ENCODE results near the gene CNOT2.
"Not testable (repeated sequence)": the region's sequence is repeated elsewhere in the genome, so short reads cannot be mapped to it uniquely, and the experiment has no call there.

The CNOT2 gene

DNA sequence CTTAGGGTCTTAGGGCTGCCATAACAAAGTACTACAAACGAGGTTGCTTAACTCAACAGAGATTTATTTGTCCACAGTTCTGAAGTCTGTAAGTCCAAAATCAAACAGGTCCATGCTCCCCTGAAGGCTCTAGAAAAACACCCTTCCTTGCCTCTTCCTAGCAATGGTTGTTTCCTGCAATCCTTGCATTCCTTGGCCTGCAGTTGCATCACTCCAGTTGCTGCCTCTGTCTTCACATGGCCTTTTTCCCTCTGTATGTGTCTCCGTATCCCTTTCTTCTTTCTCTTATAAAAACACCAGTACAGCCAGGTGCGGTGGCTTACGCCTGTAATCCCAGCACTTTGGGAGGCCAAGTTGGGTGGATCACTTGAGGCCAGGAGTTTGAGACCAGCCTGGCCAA is 140.3 kb downstream of the CNOT2 start:
- in situ Hi-C loops (cut with MboI; ENCODE audit: low pct_unique_long_range_greater_than_20kb, low sequenced_read_pairs, unreplicated experiment), result no loop called here
- TF ChIP-seq, protein P1, sequence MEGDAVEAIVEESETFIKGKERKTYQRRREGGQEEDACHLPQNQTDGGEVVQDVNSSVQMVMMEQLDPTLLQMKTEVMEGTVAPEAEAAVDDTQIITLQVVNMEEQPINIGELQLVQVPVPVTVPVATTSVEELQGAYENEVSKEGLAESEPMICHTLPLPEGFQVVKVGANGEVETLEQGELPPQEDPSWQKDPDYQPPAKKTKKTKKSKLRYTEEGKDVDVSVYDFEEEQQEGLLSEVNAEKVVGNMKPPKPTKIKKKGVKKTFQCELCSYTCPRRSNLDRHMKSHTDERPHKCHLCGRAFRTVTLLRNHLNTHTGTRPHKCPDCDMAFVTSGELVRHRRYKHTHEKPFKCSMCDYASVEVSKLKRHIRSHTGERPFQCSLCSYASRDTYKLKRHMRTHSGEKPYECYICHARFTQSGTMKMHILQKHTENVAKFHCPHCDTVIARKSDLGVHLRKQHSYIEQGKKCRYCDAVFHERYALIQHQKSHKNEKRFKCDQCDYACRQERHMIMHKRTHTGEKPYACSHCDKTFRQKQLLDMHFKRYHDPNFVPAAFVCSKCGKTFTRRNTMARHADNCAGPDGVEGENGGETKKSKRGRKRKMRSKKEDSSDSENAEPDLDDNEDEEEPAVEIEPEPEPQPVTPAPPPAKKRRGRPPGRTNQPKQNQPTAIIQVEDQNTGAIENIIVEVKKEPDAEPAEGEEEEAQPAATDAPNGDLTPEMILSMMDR (IDR thresholded peaks at IDR 0.05; ENCODE audit: extremely low read depth, insufficient read depth, missing control alignments), result no peak
- no peak for DNase-seq (ENCODE audit: low spot score)

- in situ Hi-C loops (cut with MboI; ENCODE audit: low pct_unique_long_range_greater_than_20kb, low sequenced_read_pairs, unreplicated experiment), result no loop called here
- no peak for DNase-seq (ENCODE audit: low spot score)
- TF ChIP-seq, protein P1 (IDR thresholded peaks at IDR 0.05; ENCODE audit: extremely low read depth, insufficient read depth, missing control alignments), result no peak
Measured at GRCh38 chr12:70383886-70384285, 140.7 kb downstream of the CNOT2 start.

- TF ChIP-seq, protein P1 (IDR thresholded peaks at IDR 0.05; ENCODE audit: extremely low read depth, insufficient read depth, missing control alignments), result no peak
- in situ Hi-C loops (cut with MboI; ENCODE audit: low pct_unique_long_range_greater_than_20kb, low sequenced_read_pairs, unreplicated experiment), result no loop called here
- DNase-seq (ENCODE audit: low spot score), result no peak
Measured at GRCh38 chr12:70386771-70387170, 143.5 kb downstream of the CNOT2 start.

DNA sequence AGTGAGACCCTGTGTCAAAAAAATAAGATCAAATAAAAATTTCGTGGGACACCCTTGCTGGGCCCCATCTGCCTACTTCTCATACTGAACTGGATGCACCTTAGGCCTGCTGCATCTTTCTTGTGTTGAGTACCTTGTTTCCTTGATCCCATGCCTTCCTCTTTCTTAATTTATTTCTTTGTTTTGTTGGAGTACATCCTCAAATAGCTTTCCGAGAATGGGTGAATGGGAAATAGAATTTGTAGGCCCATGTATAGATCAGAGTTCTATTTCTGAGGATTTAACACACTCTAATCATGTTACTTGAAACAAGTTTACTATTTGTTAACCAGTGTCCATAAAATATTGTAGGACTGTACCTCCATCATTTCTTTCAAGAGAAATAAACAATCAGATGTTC is 146.4 kb downstream of the CNOT2 start:
- in situ Hi-C loops (cut with MboI; ENCODE audit: low pct_unique_long_range_greater_than_20kb, low sequenced_read_pairs, unreplicated experiment), result no loop called here
- TF ChIP-seq, protein P1 (IDR thresholded peaks at IDR 0.05; ENCODE audit: extremely low read depth, insufficient read depth, missing control alignments), result no peak
- DNase-seq (ENCODE audit: low spot score), result no peak

- in situ Hi-C loops (cut with MboI; ENCODE audit: low pct_unique_long_range_greater_than_20kb, low sequenced_read_pairs, unreplicated experiment), result not testable (repeated sequence)
Measured at GRCh38 chr12:70392631-70393030, 149.4 kb downstream of the CNOT2 start.

GRCh38 chr12:70393787-70394499 is 150.7 kb downstream of the CNOT2 start:
- TF ChIP-seq, protein P1 (IDR thresholded peaks at IDR 0.05; ENCODE audit: extremely low read depth, insufficient read depth, missing control alignments), result no peak
- DNase-seq (ENCODE audit: low spot score), result no peak
- in situ Hi-C loops (cut with MboI; ENCODE audit: low pct_unique_long_range_greater_than_20kb, low sequenced_read_pairs, unreplicated experiment), result no loop called here

More at GRCh38 chr12:70392631-70393030, 149.4 kb downstream of the CNOT2 start:
- DNase-seq (ENCODE audit: low spot score), result not testable (repeated sequence)

DNA sequence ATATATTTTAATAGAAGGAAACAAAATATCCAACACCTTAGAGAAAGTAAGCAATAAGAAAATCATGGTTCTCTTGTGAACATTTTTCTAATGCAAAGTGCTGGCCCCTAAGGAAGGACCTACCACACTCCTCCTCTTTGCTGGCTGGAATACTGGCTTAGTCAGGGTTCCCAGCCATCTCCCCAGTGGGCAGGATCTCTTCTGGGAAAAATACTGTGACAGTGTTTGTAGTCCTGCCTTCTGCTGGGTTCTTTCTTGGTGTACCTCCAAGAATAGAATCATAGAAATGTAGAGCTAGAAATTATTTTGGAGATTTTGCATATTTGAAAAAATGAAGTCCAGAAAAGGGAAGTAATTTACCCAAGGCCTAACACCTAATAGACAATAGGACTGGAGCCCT is 154.8 kb downstream of the CNOT2 start:
- DNase-seq (ENCODE audit: low spot score), result no peak
- in situ Hi-C loops (cut with MboI; ENCODE audit: low pct_unique_long_range_greater_than_20kb, low sequenced_read_pairs, unreplicated experiment), result no loop called here
- TF ChIP-seq, protein P1 (IDR thresholded peaks at IDR 0.05; ENCODE audit: extremely low read depth, insufficient read depth, missing control alignments), result no peak
